ENCODE measurements around the gene SPAG5. TPM values are rescaled to one million over a fixed set of nuclear protein-coding genes. Genes with fewer than 3 reads are reported as not detected.

The SPAG5 gene
- total and polyA plus RNA-seq, 5 donors from 2014 or later, result 0.84 to 37.7 (median 2.0) TPM

GRCh38 chr17:28536532-28537218 lies 62.1 kb downstream of the SPAG5 start:
- ATAC-seq (ENCODE audit: low read depth in 2 of 2) (no peak), DNase-seq (no peak)
- H3K27ac ChIP-seq (ENCODE audit: insufficient read depth, low read length, poor library complexity, severe bottlenecking), result no peak overlapping the region
- no peaks in the 10 kb centered on the region for H3K36me3 Mint-ChIP-seq
- no peak overlapping the region for H3K27ac Mint-ChIP-seq
- no peak overlapping the region for H3K4me3 ChIP-seq (ENCODE audit: low read depth, low read length)
- H3K27me3 ChIP-seq (ENCODE audit: control insufficient read depth, insufficient read depth, low read length), result no peaks in the 10 kb centered on the region
- H3K36me3 ChIP-seq (ENCODE audit: control insufficient read depth, insufficient read depth, low read length), result no peaks in the 10 kb centered on the region
- no peaks in the 10 kb centered on the region for H3K27me3 Mint-ChIP-seq
- no peaks in the 10 kb centered on the region for H3K9me3 ChIP-seq (ENCODE audit: control insufficient read depth in 2 of 2, low read length in 2 of 2)
- no peak overlapping the region for H3K4me3 Mint-ChIP-seq
- H3K9me3 Mint-ChIP-seq, result peaks cover 0 to 1% (median 0%) of the 10 kb centered on the region in 7 donors
- peaks cover 0 to 2% (median 0%) of the 10 kb centered on the region in 4 donors for H3K4me1 Mint-ChIP-seq
- no peaks in the 10 kb centered on the region for H3K4me1 ChIP-seq (ENCODE audit: control insufficient read depth, insufficient read depth, low read length, poor library complexity, severe bottlenecking)

- Mint-ChIP-seq H3K4me3 (no peak overlapping the region), H3K4me1 (peaks cover 0 to 2% (median 0%) of the 10 kb centered on the region in 4 donors), H3K9me3 (peaks cover 0 to 1% (median 0%) of the 10 kb centered on the region in 7 donors), H3K27ac (no peak overlapping the region), H3K36me3 (no peaks in the 10 kb centered on the region), H3K27me3 (no peaks in the 10 kb centered on the region)
- ATAC-seq (ENCODE audit: low read depth in 2 of 2), result no peak
- Histone ChIP-seq H3K27ac (ENCODE audit: insufficient read depth, low read length, poor library complexity, severe bottlenecking) (no peak overlapping the region), H3K9me3 (ENCODE audit: control insufficient read depth in 2 of 2, low read length in 2 of 2) (no peaks in the 10 kb centered on the region), H3K27me3 (ENCODE audit: control insufficient read depth, insufficient read depth, low read length) (no peaks in the 10 kb centered on the region), H3K4me1 (ENCODE audit: control insufficient read depth, insufficient read depth, low read length, poor library complexity, severe bottlenecking) (no peaks in the 10 kb centered on the region), H3K4me3 (ENCODE audit: low read depth, low read length) (no peak overlapping the region), H3K36me3 (ENCODE audit: control insufficient read depth, insufficient read depth, low read length) (no peaks in the 10 kb centered on the region)
- no peak for DNase-seq
These were observed 64.0 kb downstream of the SPAG5 start for GRCh38 chr17:28534740-28535375.

DNA sequence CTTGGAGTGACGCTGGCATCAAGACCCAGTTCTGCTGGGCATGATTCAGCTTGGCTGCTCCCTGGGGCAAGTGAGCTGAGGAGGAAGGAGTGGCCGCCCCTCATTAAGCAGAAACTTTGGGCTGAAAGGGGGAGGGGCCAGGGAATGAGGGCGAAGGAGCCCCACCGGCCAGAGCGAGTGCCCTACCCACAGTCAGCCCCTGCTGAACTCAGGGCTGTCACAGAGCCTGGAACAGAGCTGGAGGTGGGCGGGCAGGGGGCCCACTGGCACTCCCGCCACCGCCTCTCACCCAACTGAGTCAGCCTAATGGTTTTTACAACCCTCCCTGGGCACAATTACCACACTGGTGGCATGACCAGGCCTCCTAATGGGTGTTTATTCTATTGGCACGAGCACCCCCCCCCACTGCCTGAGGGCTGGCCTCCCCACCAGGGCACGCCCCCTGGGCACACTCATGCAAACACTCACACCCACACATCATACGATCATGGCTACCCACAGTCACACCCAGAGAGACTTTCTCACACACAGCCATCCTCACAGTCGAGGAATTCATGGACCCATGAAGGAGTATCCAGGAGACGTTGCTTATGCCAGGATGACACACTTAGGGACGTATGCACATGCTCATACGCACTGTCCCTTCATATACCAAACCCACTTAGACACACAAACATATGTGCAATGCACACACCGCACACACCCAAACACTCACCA lies 65.6 kb downstream of the SPAG5 start:
- Mint-ChIP-seq H3K4me1 (peaks cover 0 to 2% (median 0%) of the 10 kb centered on the region in 4 donors), H3K4me3 (no peak overlapping the region), H3K36me3 (no peaks in the 10 kb centered on the region), H3K27me3 (no peaks in the 10 kb centered on the region), H3K9me3 (peaks cover 0 to 1% (median 0%) of the 10 kb centered on the region in 7 donors), H3K27ac (no peak overlapping the region)
- Histone ChIP-seq H3K27me3 (ENCODE audit: control insufficient read depth, insufficient read depth, low read length) (no peaks in the 10 kb centered on the region), H3K9me3 (ENCODE audit: control insufficient read depth in 2 of 2, low read length in 2 of 2) (no peaks in the 10 kb centered on the region), H3K4me1 (ENCODE audit: control insufficient read depth, insufficient read depth, low read length, poor library complexity, severe bottlenecking) (no peaks in the 10 kb centered on the region), H3K27ac (ENCODE audit: insufficient read depth, low read length, poor library complexity, severe bottlenecking) (no peak overlapping the region), H3K4me3 (ENCODE audit: low read depth, low read length) (no peak overlapping the region), H3K36me3 (ENCODE audit: control insufficient read depth, insufficient read depth, low read length) (no peaks in the 10 kb centered on the region)
- ATAC-seq (ENCODE audit: low read depth in 2 of 2) (no peak), DNase-seq (no peak)

DNA sequence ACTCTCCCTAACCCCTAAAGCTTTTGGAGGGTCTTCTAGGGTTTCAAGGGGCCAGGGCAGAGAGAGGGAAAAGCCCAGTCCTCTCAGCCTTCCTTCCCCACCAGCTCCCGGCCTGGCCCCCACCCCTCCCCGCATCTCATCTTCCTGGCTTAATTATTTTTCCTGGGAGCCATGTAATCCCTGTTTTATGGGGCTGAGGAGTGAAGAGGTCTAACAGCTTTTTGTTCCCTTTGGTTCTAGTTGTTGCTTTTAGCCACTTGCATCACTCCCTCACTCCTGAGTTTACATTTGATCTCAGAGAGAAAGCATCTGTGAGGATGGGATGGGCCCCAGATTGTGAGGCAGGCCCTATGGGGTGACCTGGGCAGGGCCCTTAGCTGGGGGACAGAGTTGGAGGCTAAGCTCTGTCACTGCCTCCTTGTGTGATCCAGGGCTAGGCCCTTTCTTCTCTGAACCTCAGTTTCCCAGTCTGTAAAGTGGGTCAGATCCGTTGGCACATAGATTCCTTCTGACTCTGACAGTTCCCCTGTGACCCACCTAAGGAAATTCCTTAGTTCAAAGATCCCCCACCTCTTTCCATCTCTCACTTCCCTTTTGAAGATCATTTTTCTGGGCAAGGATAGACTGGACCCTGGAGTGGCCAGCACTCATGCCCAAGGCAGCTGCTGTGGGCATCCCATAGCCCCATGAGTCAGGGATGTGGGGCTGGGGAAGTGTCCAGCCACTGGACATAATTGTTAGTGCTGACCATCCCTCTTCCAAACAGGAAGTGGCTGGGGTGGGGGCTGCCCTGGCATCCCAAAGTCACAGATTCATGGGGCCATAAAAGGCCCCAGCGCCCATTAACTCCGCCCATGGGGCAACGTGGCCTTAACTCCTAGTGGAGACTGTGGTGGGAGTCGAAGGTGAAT lies 66.5 kb downstream of the SPAG5 start:
- Mint-ChIP-seq H3K4me3 (no peak overlapping the region), H3K9me3 (peaks cover 0 to 1% (median 0%) of the 10 kb centered on the region in 7 donors), H3K36me3 (no peaks in the 10 kb centered on the region), H3K27me3 (peaks cover 3% of the 10 kb centered on the region), H3K27ac (no peak overlapping the region), H3K4me1 (peaks cover 0 to 2% (median 0%) of the 10 kb centered on the region in 4 donors)
- Histone ChIP-seq H3K4me3 (ENCODE audit: low read depth, low read length) (no peak overlapping the region), H3K36me3 (ENCODE audit: control insufficient read depth, insufficient read depth, low read length) (no peaks in the 10 kb centered on the region), H3K9me3 (ENCODE audit: control insufficient read depth in 2 of 2, low read length in 2 of 2) (no peaks in the 10 kb centered on the region), H3K27me3 (ENCODE audit: control insufficient read depth, insufficient read depth, low read length) (no peaks in the 10 kb centered on the region), H3K4me1 (ENCODE audit: control insufficient read depth, insufficient read depth, low read length, poor library complexity, severe bottlenecking) (no peaks in the 10 kb centered on the region), H3K27ac (ENCODE audit: insufficient read depth, low read length, poor library complexity, severe bottlenecking) (no peak overlapping the region)
- ATAC-seq (ENCODE audit: low read depth in 2 of 2), result no peak
- no peak for DNase-seq

GRCh38 chr17:28530926-28531325 lies 67.9 kb downstream of the SPAG5 start:
- no peaks in the 10 kb centered on the region for H3K27me3 ChIP-seq (ENCODE audit: control insufficient read depth, insufficient read depth, low read length)
- H3K4me3 Mint-ChIP-seq, result no peak overlapping the region
- no peaks in the 10 kb centered on the region for H3K36me3 Mint-ChIP-seq
- H3K4me1 Mint-ChIP-seq, result peaks cover 0 to 2% (median 0%) of the 10 kb centered on the region in 4 donors
- ATAC-seq (ENCODE audit: low read depth in 2 of 2) (no peak), DNase-seq (no peak)
- H3K4me3 ChIP-seq (ENCODE audit: low read depth, low read length), result no peak overlapping the region
- peaks cover 6% of the 10 kb centered on the region for H3K27me3 Mint-ChIP-seq
- no peaks in the 10 kb centered on the region for H3K36me3 ChIP-seq (ENCODE audit: control insufficient read depth, insufficient read depth, low read length)
- H3K27ac ChIP-seq (ENCODE audit: insufficient read depth, low read length, poor library complexity, severe bottlenecking), result no peak overlapping the region
- H3K27ac Mint-ChIP-seq, result peak overlapping the region in 1 of 3 donors; percentile 47
- no peaks in the 10 kb centered on the region for H3K4me1 ChIP-seq (ENCODE audit: control insufficient read depth, insufficient read depth, low read length, poor library complexity, severe bottlenecking)
- peaks cover 0 to 1% (median 0%) of the 10 kb centered on the region in 7 donors for H3K9me3 Mint-ChIP-seq
- no peaks in the 10 kb centered on the region for H3K9me3 ChIP-seq (ENCODE audit: control insufficient read depth in 2 of 2, low read length in 2 of 2)

DNA sequence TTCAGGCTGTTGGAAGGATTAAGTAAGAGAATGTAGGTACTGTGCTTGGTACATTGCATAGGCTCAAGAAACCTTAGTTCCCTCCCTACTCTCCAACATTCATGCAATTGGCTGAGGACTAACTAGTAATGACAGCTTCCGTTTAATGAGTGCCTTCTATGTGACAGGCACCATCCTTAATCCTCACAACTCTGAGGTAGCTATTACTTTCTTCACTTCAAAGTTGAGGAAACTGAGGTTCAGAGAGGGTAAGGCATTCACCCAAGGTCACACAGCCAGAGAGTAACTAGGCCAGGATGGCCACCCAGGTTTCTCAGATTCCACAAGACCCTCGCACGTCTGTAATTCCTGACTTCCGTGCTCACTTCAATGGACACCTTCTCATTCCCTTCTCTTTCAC lies 68.6 kb downstream of the SPAG5 start:
- no peaks in the 10 kb centered on the region for H3K36me3 Mint-ChIP-seq
- peaks cover 6% of the 10 kb centered on the region for H3K27me3 Mint-ChIP-seq
- ATAC-seq (ENCODE audit: low read depth in 2 of 2), result no peak

GRCh38 chr17:28529013-28529400 lies 69.8 kb downstream of the SPAG5 start:
- H3K36me3 Mint-ChIP-seq, result no peaks in the 10 kb centered on the region
- Histone ChIP-seq H3K36me3 (ENCODE audit: control insufficient read depth, insufficient read depth, low read length) (no peaks in the 10 kb centered on the region), H3K4me1 (ENCODE audit: control insufficient read depth, insufficient read depth, low read length, poor library complexity, severe bottlenecking) (no peaks in the 10 kb centered on the region), H3K27ac (ENCODE audit: insufficient read depth, low read length, poor library complexity, severe bottlenecking) (no peak overlapping the region), H3K9me3 (ENCODE audit: control insufficient read depth in 2 of 2, low read length in 2 of 2) (no peaks in the 10 kb centered on the region), H3K4me3 (ENCODE audit: low read depth, low read length) (no peak overlapping the region), H3K27me3 (ENCODE audit: control insufficient read depth, insufficient read depth, low read length) (no peaks in the 10 kb centered on the region)
- H3K4me1 Mint-ChIP-seq, result peaks cover 0 to 2% (median 0%) of the 10 kb centered on the region in 4 donors
- no peak for ATAC-seq (ENCODE audit: low read depth in 2 of 2)
- no peak overlapping the region for H3K27ac Mint-ChIP-seq
- H3K4me3 Mint-ChIP-seq, result no peak overlapping the region
- no peaks in the 10 kb centered on the region for H3K9me3 Mint-ChIP-seq
- no peak for DNase-seq
- H3K27me3 Mint-ChIP-seq, result peaks cover 6% of the 10 kb centered on the region

More for the DNA sequence above, 68.6 kb downstream of the SPAG5 start:
- Histone ChIP-seq H3K27ac (ENCODE audit: insufficient read depth, low read length, poor library complexity, severe bottlenecking) (no peak overlapping the region), H3K4me3 (ENCODE audit: low read depth, low read length) (no peak overlapping the region), H3K4me1 (ENCODE audit: control insufficient read depth, insufficient read depth, low read length, poor library complexity, severe bottlenecking) (no peaks in the 10 kb centered on the region), H3K27me3 (ENCODE audit: control insufficient read depth, insufficient read depth, low read length) (no peaks in the 10 kb centered on the region), H3K36me3 (ENCODE audit: control insufficient read depth, insufficient read depth, low read length) (no peaks in the 10 kb centered on the region), H3K9me3 (ENCODE audit: control insufficient read depth in 2 of 2, low read length in 2 of 2) (no peaks in the 10 kb centered on the region)
- H3K4me3 Mint-ChIP-seq, result no peak overlapping the region
- DNase-seq, result no peak
- peaks cover 0 to 2% (median 0%) of the 10 kb centered on the region in 4 donors for H3K4me1 Mint-ChIP-seq
- H3K9me3 Mint-ChIP-seq, result peaks cover 0 to 1% (median 0%) of the 10 kb centered on the region in 7 donors
- H3K27ac Mint-ChIP-seq, result no peak overlapping the region
